Activated CD8-positive, alpha-beta memory T cell treated with anti-CD3 and anti-CD28 coated beads for 1 hour (primary cell): ENCODE data around the gene MAN2A2.
"Not testable (repeated sequence)": the region's sequence is repeated elsewhere in the genome, so short reads cannot be mapped to it uniquely, and the experiment has no call there.

Experiments used
- DNase-seq, 2 donors: peaks; one replicate each; pipeline ENCODE4 v3.0.0-alpha.2; 2020; ENCODE audit warnings: low read depth in 1 of 2; ENCODE audit errors: extremely low read depth in 1 of 2

The MAN2A2 gene

DNA sequence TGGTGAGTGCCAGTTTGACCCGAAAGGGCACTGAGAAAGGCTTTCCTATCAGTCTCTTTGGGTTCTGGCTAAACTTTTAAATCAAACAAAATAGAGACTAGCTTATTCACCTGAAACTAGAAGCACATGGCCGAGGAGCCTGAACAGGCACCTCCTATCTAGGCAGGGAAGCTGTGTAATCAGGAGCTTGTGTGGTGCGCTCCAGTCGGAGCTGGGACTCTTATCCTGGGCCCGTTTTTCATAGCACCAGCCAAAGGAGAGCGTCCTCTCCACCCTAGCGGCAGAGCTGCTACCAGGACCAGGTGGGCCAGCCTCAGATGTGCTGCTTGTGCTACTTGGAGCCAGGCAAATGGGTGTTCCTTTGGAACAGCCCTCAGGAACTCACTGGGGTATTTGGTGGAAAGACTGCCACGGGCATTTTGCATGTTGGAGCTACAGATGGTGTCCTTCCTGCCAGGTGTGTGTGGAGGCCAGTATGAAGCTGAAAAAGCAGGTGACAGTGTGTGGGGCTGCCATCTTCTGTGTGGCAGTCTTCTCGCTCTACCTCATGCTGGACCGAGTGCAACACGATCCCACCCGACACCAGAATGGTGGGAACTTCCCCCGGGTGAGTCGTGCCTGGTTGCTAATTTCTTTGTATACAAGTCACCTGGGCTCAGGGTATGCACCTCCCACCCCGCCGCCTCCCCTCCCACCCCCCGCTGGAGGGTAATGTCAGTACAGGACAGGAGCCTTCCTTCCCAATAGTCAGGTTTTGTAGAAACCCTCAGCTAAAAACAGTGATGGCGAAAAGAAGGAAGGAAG, 833 bp downstream of the MAN2A2 start:
- DNase-seq = no peak

DNA sequence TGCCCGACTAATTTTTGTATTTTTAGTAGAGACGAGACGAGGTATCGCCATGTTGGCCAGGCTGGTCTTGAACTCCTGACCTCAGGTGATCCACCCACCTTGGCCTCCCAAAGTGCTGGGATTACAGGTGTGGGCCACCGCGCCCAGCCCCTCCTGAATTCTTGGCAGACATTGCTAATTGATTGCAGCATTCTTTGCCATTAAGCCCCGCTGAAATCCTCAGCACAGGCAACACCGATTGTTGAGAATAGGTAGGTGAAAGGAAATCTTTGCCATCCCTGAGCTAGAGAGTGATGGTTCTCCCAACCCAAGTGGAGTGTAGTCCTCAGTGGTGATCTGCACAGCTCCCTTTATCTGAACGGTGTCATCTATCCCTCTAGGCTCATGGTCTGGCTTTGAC, 1.6 kb downstream of the MAN2A2 start:
- no peak for DNase-seq

DNA sequence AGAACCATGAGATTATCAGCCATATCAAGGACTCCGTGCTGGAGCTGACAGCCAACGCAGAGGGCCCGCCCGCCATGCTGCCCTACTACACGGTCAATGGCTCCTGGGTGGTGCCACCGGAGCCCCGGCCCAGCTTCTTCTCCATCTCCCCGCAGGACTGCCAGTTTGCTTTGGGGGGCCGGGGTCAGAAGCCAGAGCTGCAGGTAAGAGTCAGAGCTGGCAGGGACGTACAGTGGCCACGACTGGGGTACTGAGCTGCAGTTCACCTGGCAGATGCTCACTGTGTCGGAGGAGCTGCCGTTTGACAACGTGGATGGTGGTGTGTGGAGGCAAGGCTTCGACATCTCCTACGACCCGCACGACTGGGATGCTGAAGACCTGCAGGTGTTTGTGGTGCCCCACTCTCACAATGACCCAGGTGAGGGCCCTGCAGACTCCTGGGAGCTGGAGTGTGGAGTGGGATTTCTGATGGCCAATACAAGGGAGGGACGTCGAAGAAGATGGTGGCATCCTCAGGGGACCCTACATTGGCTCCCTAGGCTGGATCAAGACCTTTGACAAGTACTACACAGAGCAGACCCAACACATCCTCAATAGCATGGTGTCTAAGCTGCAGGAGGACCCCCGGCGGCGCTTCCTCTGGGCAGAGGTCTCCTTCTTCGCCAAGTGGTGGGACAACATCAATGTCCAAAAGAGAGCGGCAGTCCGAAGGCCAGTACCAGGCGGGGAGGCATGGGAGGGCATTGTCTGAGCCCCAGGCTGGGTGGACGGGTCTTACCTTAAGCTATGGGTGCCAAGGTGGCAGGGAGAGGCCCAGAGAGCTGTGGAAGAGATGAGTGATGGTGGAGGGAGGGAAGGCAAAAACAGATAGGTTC, 2.4 kb downstream of the MAN2A2 start:
- no peak for DNase-seq

- no peak for DNase-seq
Measured at GRCh38 chr15:90906181-90906849, 3.2 kb downstream of the MAN2A2 start.

GRCh38 chr15:90907051-90907660, 4.1 kb downstream of the MAN2A2 start:
- no peak for DNase-seq

DNA sequence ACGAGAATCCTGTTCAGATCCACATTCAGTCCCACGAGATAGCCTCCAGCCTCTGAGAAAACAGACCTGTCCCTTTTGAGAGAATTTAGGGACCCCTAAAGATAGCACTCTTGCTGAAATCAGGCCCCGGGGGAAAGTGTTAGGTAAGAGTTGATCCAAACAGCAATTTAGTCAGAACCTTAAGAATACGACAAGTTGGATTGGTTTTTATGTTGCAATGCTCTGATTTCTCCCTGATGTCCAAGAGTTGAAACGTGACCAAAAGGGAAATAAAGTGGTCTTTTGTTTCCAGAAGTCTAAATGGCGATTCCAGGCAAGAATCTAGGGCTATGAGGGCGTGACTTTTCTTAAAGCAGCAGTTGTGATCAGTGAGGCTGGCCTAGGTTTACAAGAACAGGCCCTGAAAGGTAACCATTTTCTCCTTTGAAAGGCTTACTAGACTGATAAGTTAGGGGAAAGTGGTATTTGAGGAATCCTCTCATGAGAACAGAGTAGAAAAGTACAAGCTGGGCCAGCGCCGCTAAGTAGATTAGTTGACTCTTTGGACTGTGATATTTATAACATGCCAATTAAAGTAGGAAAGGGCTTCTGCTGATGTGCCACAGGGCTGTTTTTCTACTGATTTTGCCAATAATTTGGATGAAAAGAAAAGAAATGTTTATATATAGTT, 4.9 kb downstream of the MAN2A2 start:
- DNase-seq = no peak

DNA sequence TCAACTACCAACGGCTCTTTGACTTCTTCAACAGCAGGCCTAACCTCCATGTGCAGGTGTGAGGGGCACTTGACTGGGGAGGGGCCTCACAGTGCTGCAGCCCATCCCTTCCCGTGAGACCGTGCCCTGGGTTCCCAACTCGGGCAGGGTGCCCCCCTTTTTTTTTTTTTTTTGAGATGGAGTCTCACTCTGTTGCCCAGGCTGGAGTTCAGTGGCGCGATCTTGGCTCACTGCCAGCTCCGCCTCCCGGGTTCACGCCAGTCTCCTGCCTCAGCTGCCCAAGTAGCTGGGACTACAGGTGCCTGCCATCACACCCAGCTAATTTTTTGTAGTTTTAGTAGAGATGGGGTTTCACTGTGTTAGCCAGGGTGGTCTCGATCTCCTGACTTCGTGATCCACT, 6.3 kb downstream of the MAN2A2 start:
- DNase-seq = not testable (repeated sequence)

DNA sequence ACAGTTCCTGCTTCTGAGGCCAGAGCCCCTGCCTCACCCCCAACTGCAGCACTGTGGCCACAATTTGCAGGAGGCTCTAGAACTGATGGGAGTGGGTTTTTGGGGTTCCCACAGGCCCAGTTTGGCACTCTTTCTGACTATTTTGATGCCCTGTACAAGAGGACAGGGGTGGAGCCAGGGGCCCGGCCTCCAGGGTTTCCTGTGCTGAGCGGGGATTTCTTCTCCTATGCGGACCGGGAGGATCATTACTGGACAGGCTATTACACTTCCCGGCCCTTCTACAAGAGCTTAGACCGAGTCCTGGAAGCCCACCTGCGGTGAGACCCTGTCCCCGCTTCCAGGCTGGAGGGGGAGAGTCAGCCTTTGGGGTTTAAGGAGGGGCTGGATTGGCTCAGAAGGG, 6.9 kb downstream of the MAN2A2 start:
- DNase-seq = no peak

- no peak for DNase-seq
Measured at GRCh38 chr15:90910441-90911301, 7.6 kb downstream of the MAN2A2 start.

GRCh38 chr15:90911302-90911623, 8.2 kb downstream of the MAN2A2 start:
- DNase-seq = no peak

GRCh38 chr15:90911906-90912769, 9.0 kb downstream of the MAN2A2 start:
- no peak for DNase-seq

DNA sequence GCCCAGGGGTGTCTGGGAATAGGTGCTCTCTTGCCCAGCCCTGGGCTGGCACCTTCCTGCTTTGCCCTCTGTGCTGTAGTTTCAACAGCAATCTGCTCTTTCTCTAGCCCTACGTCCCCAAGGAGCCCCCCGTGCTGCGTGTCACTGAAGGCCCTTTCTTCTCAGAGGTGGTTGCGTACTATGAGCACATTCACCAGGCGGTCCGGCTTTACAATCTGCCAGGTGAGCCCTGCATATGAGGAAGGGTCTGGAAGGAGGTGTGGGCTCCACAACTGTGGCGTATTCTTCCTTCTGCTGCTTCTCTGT, 9.6 kb downstream of the MAN2A2 start:
- no peak for DNase-seq

DNA sequence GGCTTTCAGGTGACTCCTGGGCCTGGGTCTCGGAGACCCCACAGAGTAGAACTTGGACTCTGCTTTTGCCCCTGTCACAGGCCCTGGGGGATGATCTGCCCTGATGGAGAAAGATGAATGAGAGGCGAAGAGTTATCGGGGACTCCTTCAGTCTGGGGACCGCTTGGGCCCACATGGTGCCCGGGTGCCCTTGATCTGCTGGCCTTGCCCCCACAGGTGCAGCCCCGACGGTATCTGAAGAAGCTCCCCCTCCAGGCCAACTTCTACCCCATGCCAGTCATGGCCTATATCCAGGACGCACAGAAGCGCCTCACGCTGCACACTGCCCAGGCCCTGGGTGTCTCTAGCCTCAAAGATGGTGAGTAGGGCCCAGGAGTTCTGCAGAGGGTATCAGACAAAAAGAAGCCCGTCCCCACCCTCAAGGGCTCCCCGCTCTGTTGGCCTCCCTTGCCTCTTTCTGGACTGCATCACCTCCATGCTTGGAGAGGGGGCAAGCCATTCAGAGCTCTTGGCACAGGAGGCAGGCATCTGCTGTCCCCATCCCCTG, 10.4 kb downstream of the MAN2A2 start:
- no peak for DNase-seq

DNA sequence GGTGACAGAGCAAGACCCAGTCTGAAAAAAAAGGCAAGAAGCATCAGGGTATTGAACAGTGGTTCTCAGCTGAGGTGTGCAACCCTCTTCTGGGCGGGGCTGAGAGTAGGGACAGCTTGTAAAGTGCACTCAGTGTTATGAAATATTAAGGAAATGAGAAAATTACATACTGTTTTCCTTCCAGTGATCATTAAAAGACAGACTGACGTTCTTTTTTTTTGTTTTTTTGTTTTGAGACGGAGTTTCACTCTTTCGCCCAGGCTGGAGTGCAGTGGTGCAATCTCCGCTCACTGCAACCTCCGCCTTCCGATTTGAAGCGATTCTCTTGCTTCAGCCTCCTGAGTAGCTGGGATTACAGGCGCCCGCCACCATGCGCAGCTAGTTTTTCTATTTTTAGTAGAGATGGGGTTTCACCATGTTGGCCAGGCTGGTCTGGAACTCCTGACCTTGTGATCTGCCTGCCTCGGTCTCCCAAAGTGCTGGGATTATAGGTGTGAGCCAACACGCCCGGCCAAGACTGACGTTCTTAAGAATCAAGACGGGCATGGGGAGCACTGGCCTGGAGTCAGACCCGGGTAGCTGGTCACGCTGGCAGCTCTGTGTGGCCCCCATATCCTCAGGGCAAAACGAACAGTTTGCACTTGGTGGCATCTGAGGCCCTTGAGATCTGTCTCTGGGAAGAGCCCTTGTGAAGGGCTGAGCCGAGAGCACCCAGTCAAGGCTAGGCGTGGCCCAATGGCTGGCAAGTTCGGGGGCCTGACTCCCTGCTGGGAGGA, 11.4 kb downstream of the MAN2A2 start:
- DNase-seq = no peak

DNA sequence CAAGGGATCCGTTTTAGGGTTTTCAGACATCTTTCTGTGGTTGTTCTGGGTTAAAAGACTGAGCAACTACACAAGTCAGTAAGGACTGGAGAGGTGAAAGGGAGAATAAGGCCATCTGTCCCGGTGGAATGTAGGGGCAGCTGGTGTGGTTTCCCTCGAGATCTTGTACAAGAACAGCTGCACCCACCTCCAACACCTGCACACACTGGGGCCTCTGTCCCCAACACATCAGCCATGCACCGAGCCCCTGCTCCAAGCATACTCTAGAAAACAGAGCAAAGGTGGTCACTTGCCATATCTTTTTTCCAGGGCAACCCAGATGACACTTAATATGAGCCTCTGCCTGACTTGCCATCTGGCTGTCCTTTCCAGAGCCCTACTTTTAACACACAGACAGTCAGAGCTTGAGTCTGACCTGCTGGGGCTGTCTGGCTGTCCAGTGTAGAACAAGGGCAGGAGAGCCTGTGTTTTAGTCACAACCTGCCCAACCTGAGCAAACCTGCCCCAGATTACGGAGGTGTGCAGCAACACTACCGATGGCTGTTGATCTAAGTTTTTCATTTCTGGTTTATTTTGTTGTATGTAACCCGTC, 12.2 kb downstream of the MAN2A2 start:
- DNase-seq = no peak

GRCh38 chr15:90915808-90916440, 12.8 kb downstream of the MAN2A2 start:
- DNase-seq = no peak

GRCh38 chr15:90916461-90916860, 13.4 kb downstream of the MAN2A2 start:
- DNase-seq = no peak
